CD14-positive monocyte (primary cell): ENCODE data around the gene MEG3. TPM values are rescaled to one million over a fixed set of nuclear protein-coding genes. Genes with fewer than 3 reads are reported as not detected.

Experiments
- DNase-seq, 3 donors: peaks; one replicate each; pipeline ENCODE4 v3.0.0-alpha.2; 2011 to 2022
- H2AFZ ChIP-seq: 2 replicates; pipeline ENCODE4 v1.6.0; 2012; ENCODE audit warnings: mild to moderate bottlenecking, low read depth, low read length, inconsistent platforms; ENCODE audit not compliant: insufficient read depth, poor library complexity, severe bottlenecking
- H3K27ac ChIP-seq, 2 donors: 1 replicate in 1 of 2; 2 replicates in 1 of 2; pipeline ENCODE4 v1.5.1; 2012 to 2013; ENCODE audit warnings: low read length in 2 of 2, control low read depth in 1 of 2, inconsistent platforms in 1 of 2, low read depth in 1 of 2, mild to moderate bottlenecking in 1 of 2
- H3K27me3 ChIP-seq, 2 donors: one replicate each; pipeline versions ENCODE4 v1.6.0 to v1.6.1; 2011 to 2013; ENCODE audit warnings: low read length in 2 of 2; ENCODE audit not compliant: control insufficient read depth in 2 of 2, insufficient read depth in 2 of 2
- H3K36me3 ChIP-seq, 2 donors: replicated peaks in 1 of 2; 1 replicate in 1 of 2; 2 replicates in 1 of 2; pipeline versions ENCODE4 v1.5.1 to v1.6.1; 2012 to 2013; ENCODE audit warnings: low read length in 2 of 2, control low read depth in 1 of 2, inconsistent platforms in 1 of 2, mild to moderate bottlenecking in 1 of 2; ENCODE audit not compliant: insufficient read depth in 2 of 2, control insufficient read depth in 1 of 2
- H3K4me1 ChIP-seq, 2 donors: 1 replicate in 1 of 2; 2 replicates in 1 of 2; pipeline versions ENCODE4 v1.5.1 to v1.6.1; 2012 to 2013; ENCODE audit warnings: low read length in 2 of 2, control low read depth in 1 of 2, inconsistent platforms in 1 of 2, mild to moderate bottlenecking in 1 of 2, moderate library complexity in 1 of 2; ENCODE audit not compliant: insufficient read depth in 2 of 2, control insufficient read depth in 1 of 2
- H3K4me2 ChIP-seq: replicated peaks from 2 replicates; pipeline ENCODE3; 2012; ENCODE audit warnings: low read length, moderate library complexity, mild to moderate bottlenecking; ENCODE audit not compliant: poor library complexity, severe bottlenecking; ENCODE audit errors: extremely low read depth
- H3K4me3 ChIP-seq, 3 experiments: fragments of 200-600 bp in 1 of 3; sonication (generic) in 1 of 3; replicated peaks in 1 of 3; 1 replicate in 2 of 3; 2 replicates in 1 of 3; pipeline ENCODE4 v1.5.1; 2011 to 2013; ENCODE audit warnings: low read length in 3 of 3, mild to moderate bottlenecking in 3 of 3, control low read depth in 2 of 3, low read depth in 2 of 3, inconsistent platforms in 1 of 3, moderate library complexity in 1 of 3
- H3K79me2 ChIP-seq: 2 replicates; pipeline ENCODE4 v1.6.0; 2012; ENCODE audit warnings: mild to moderate bottlenecking, control low read depth, inconsistent platforms, low read length, moderate library complexity; ENCODE audit not compliant: insufficient read depth
- H3K9ac ChIP-seq: 2 replicates; pipeline ENCODE4 v1.6.0; 2017; ENCODE audit warnings: low read length, mild to moderate bottlenecking; ENCODE audit not compliant: insufficient read depth, poor library complexity, severe bottlenecking
- H3K9me3 ChIP-seq, 2 donors: replicated peaks in 1 of 2; 1 replicate in 1 of 2; 2 replicates in 1 of 2; pipeline versions ENCODE4 v1.5.1 to v1.6.1; 2012 to 2013; ENCODE audit warnings: low read length in 2 of 2, control low read depth in 1 of 2; ENCODE audit not compliant: control insufficient read depth in 1 of 2, insufficient read depth in 1 of 2
- H4K20me1 ChIP-seq: 2 replicates; pipeline ENCODE4 v1.6.0; 2012; ENCODE audit warnings: mild to moderate bottlenecking, low read length, control low read depth, moderate library complexity; ENCODE audit not compliant: insufficient read depth
- H3K27ac Mint-ChIP-seq, 7 donors: one replicate each; pipeline ENCODE4 v1.8.0; 2020; ENCODE audit warnings: mild to moderate bottlenecking in 7 of 7, mixed read lengths in 7 of 7, moderate library complexity in 6 of 7, inconsistent platforms in 2 of 7
- H3K27me3 Mint-ChIP-seq, 3 donors: one replicate each; pipeline ENCODE4 v1.8.0; 2021 to 2022; ENCODE audit warnings: low read depth in 3 of 3, mild to moderate bottlenecking in 3 of 3, mixed read lengths in 3 of 3, moderate library complexity in 3 of 3, inconsistent platforms in 1 of 3
- H3K36me3 Mint-ChIP-seq, 2 donors: one replicate each; pipeline ENCODE4 v1.8.0; 2020; ENCODE audit warnings: mixed read lengths in 2 of 2, inconsistent platforms in 1 of 2, mild to moderate bottlenecking in 1 of 2
- H3K4me1 Mint-ChIP-seq: one replicate; pipeline ENCODE4 v1.8.0; 2020; ENCODE audit warnings: mild to moderate bottlenecking, mixed read lengths
- H3K4me3 Mint-ChIP-seq, 2 donors: one replicate each; pipeline ENCODE4 v1.8.0; 2020; ENCODE audit warnings: mild to moderate bottlenecking in 2 of 2, mixed read lengths in 2 of 2, moderate library complexity in 1 of 2
- H3K9me3 Mint-ChIP-seq, 7 donors: one replicate each; pipeline ENCODE4 v1.8.0; 2020 to 2022; ENCODE audit warnings: mixed read lengths in 7 of 7, mild to moderate bottlenecking in 6 of 7, moderate library complexity in 6 of 7, inconsistent platforms in 2 of 7
- CTCF ChIP-seq: fragments of 200-600 bp; IDR thresholded peaks from one replicate; pipeline ENCODE4 v1.8.0; 2022; ENCODE audit warnings: antibody characterized with exemption, mild to moderate bottlenecking
- WGBS: methylation state at CpG from one replicate; pipeline ENCODE4 v1.1.5; 2013; ENCODE audit warnings: missing lambda C conversion rate; ENCODE audit not compliant: insufficient coverage; 5-methylcytosine and 5-hydroxymethylcytosine counted together
- intact Hi-C, 2 donors: fragments of 100-400 bp; cut with micrococcal nuclease; formaldehyde crosslinking; loops; one replicate each; pipeline versions ENCODE4 v1.15.0 to v1.15.1; 2023
- polyA plus RNA-seq, 3 donors: library from polyadenylated mRNA; depleted of rRNA in 1 of 3; unstranded in 2 of 3; stranded (reverse) in 1 of 3; fragments of 300-500 nt in 2 of 3; fragments of >200 nt in 1 of 3; fragmentation: Illumina TruSeq in 2 of 3; gene quantifications; 1 replicate in 2 of 3; 2 replicates in 1 of 3; pipeline ENCODE4 v1.2.3, GENCODE V29; 2012 to 2021

MEG3 gene
- polyA plus RNA-seq, 3 donors = 1.7 TPM; not detected in 2

GRCh38 chr14:100841761-100842403, 16.0 kb downstream of the MEG3 start:
- no peak overlapping the region for H3K4me3 Mint-ChIP-seq
- peaks cover 0 to 1% (median 0%) of the 10 kb centered on the region in 7 donors for H3K9me3 Mint-ChIP-seq

DNA sequence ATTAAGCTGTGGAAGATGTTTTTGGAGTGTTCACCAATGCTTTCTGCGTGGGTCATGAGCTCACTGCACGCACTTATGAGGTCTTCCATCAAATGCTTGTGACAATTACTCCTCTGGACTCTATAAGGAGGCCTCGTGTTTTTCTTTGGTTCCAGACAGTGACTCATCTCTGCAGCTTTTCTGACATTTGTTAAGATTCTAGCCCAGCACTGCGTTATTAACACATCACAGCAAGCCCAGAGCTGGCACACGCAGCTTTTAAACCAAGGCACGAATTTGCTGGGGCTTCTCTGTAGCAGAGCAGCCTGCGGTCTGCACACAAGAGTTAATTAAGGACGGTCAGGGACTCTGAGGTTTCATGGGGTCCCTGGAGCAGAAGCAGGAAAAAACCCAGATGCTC, 16.9 kb downstream of the MEG3 start:
- WGBS = 87% methylated on average over 7 of the region's 8 CpGs
- no peak overlapping the region for H3K4me2 ChIP-seq
- no peak overlapping the region for H3K9ac ChIP-seq
- Mint-ChIP-seq H3K4me1 (no peaks in the 10 kb centered on the region), H3K36me3 (no peaks in the 10 kb centered on the region), H3K27me3 (peaks cover 0 to 3% (median 1%) of the 10 kb centered on the region in 3 donors), H3K27ac (no peak overlapping the region), H3K9me3 (no peaks in the 10 kb centered on the region), H3K4me3 (no peak overlapping the region)
- no peaks in the 10 kb centered on the region for H4K20me1 ChIP-seq
- H3K27me3 ChIP-seq = no peaks in the 10 kb centered on the region
- intact Hi-C loops = no loop called here
- H3K27ac ChIP-seq = no peak overlapping the region
- no peaks in the 10 kb centered on the region for H3K9me3 ChIP-seq
- no peaks in the 10 kb centered on the region for H3K79me2 ChIP-seq
- no peak for DNase-seq
- H3K4me3 ChIP-seq = no peak overlapping the region
- no peak overlapping the region for H2AFZ ChIP-seq
- H3K4me1 ChIP-seq = no peaks in the 10 kb centered on the region
- no peaks in the 10 kb centered on the region for H3K36me3 ChIP-seq
- TF ChIP-seq CTCF = no peak

More at GRCh38 chr14:100841761-100842403, 16.0 kb downstream of the MEG3 start:
- H3K4me3 ChIP-seq = no peak overlapping the region
- H3K9ac ChIP-seq = no peak overlapping the region
- 80% methylated on average over 10 of the region's 15 CpGs for WGBS
- no peaks in the 10 kb centered on the region for H4K20me1 ChIP-seq
- intact Hi-C loops = no loop called here
- no peaks in the 10 kb centered on the region for H3K27me3 ChIP-seq
- H3K4me2 ChIP-seq = no peak overlapping the region
- no peak for TF ChIP-seq CTCF
- no peak overlapping the region for H3K27ac Mint-ChIP-seq
- no peaks in the 10 kb centered on the region for H3K4me1 Mint-ChIP-seq
- H3K36me3 Mint-ChIP-seq = no peaks in the 10 kb centered on the region
- no peak overlapping the region for H3K27ac ChIP-seq
- no peaks in the 10 kb centered on the region for H3K9me3 ChIP-seq
- H3K4me1 ChIP-seq = no peaks in the 10 kb centered on the region
- H2AFZ ChIP-seq = no peak overlapping the region
- no peak for DNase-seq
- H3K79me2 ChIP-seq = no peaks in the 10 kb centered on the region
- H3K27me3 Mint-ChIP-seq = peaks cover 0 to 3% (median 1%) of the 10 kb centered on the region in 3 donors
- no peaks in the 10 kb centered on the region for H3K36me3 ChIP-seq
